IPS-11a (cell line): ENCODE measurements around the gene TMEM158.

ENCODE experiments used
- H3K4me3 ChIP-seq: one replicate; pipeline ENCODE4 v1.5.1; 2013; ENCODE audit warnings: low read depth, low read length, control low read depth

TMEM158 gene

GRCh38 chr3:45204136-45204535 is 22.0 kb downstream of the TMEM158 start:
- H3K4me3 ChIP-seq = no peak overlapping the region

DNA sequence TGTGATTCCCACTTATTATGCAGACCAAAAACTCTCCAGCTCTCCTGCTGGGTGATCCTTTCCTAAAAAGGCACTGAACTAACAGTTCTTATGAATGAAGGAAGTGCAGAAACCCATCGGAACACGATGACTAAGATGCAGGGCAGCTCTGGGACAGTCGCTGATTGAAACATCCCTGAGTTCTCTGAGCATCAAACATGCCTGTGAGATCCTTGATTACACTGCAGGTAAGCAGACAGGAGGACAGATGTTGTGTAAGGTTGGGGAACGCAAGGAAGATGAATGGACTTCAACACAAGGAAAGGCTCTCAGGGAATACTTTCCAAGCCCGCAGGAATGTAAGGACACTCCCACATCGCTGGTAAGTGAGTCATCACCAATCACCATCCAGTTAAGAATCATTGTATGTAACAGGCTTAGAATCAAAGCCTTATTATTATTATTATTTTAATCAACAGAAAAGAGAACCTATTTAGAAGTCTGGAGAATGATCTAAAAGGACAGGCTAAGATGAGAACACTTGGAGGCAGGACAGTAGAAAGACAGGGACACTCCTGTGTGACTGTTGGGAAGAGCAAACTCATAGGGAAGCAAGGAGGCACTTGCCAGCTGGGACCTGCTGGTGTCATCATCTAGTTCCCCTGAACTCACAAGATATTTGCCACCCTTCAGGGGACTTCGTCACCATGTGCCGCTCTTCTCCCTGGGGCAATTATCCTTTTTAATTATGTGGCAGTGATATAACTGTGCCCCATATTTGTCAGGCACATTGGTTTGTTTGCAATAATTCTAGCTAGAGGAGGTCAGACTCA is 26.0 kb downstream of the TMEM158 start:
- no peak overlapping the region for H3K4me3 ChIP-seq

GRCh38 chr3:45198264-45199260 is 27.5 kb downstream of the TMEM158 start:
- no peak overlapping the region for H3K4me3 ChIP-seq

- no peak overlapping the region for H3K4me3 ChIP-seq
Observed at GRCh38 chr3:45194791-45195190, 31.3 kb downstream of the TMEM158 start.

DNA sequence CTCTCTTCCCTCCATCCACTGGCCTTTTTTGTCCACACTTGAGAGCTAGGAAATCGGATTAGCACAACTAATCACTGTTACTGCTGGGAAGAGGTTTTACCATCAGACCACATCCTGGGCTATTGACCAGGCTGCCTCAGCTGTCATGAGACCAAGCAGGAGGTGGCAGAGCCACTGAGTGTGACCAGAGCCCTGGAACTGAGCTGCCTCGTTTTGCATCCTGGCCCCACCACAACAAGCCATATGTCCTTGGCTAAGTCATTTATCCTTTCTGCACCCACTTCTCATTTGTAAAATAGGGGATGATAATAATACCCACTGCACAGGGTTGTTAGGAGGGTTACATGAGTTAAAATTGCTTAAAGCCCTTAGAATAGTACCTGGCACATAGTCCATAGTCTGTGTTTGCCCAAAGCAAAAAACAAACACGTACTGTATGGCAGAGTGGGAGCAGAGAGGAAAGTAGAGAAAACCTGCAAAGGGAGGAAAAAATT is 34.1 kb downstream of the TMEM158 start:
- no peak overlapping the region for H3K4me3 ChIP-seq

GRCh38 chr3:45191424-45191823 is 34.7 kb downstream of the TMEM158 start:
- no peak overlapping the region for H3K4me3 ChIP-seq

DNA sequence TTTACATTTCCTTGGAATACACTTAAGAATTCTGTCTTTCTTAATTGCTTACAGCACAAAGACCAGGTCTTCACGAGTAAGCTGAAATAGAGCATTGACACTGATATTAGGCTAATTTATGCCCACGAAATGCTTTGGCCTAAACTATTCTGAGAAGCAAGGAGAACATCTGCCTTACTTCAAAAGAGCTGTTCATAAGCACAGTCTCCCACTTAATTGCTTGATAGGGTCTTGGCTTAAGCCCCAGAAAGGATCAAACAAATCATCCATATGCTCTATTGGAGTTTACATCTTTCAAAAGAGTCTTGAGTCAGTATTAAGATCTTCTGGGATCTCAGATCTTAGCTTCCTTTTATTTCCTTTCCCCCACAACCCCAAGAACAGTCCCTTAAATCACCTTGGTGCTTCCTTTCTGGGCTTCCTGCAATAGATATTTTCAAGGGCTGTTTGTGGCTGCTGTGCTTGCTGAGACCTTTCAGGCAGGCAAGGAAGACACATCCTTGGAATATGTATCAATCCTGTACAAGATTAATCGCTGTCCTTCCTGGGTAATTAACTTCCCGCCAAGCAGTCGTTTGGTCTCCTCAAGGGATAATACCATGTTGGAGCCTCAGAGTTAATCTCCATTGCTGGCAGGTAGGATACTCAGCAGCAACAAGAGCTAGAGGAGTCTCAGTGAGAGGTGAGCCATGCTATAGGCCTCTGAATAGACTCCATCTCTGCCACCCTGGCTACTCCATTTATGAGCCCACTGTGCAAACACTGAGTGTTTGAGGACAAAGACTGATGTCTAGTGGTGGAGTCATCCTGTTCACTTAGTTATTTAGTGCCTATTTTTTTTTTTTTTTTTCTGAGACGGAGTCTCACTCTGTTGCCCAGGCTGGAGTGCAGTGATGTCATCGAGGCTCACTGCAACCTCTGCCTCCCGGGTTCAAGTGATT is 37.1 kb downstream of the TMEM158 start:
- no peak overlapping the region for H3K4me3 ChIP-seq

DNA sequence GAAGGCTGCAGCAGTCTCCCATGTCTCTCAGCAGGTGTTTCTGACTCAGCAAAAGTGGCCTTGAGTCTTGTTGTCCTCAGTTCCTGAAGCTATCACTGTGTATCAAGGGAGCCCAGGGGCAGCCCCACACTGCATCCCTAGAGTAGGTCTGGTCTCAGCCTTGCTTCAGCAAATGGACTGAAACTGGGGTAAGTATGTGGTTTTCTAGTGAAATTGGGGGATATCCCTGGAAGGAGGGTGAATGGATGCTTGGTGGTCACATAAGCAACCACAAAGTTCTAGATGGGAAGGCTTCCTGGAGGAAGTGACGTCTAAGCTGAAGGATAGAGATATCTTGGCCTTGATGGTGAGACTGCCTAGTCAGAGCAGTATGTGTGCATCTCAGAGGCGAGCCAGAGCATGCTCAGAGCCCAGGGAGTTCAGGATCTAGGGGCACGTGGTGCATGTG is 38.4 kb downstream of the TMEM158 start:
- H3K4me3 ChIP-seq = no peak overlapping the region

DNA sequence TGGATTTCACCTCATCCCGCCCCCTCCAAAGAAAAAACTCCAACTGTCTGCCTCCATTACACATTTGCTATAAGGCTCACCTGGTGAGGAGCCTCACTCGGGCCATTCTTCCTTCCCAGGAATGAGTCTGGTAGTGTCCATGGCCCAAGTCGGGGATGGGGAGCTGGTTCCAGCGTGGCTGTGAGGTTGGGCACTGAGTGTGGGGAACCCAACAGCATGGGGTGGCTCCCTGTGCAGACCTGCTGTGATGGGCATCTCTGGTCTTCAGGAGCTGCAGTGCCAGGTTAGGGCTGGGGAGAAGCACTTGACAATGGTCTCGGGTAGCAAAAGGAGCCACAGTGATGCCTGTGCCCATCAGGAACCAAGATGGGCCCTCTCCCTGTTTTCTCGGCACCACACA is 39.2 kb downstream of the TMEM158 start:
- H3K4me3 ChIP-seq = no peak overlapping the region

DNA sequence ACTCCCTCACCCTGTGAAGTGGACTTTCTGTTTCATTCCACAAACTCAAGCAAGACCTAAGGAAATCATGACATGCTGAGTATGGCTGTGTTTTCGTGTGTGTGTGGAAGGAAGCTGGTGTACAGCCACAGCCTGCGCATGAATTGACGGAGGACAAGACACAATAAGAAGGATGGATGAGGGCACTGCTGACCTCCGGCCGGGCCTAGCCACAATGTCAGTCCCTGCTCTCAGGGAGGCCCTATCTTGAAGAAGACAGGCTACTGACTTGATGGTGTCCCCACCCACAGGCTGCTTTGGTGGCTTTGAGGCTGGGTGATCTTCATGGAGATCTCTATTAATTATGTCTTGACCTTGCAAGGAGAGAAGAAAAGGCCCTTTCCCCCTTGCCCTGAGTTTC is 40.6 kb downstream of the TMEM158 start:
- H3K4me3 ChIP-seq = no peak overlapping the region

DNA sequence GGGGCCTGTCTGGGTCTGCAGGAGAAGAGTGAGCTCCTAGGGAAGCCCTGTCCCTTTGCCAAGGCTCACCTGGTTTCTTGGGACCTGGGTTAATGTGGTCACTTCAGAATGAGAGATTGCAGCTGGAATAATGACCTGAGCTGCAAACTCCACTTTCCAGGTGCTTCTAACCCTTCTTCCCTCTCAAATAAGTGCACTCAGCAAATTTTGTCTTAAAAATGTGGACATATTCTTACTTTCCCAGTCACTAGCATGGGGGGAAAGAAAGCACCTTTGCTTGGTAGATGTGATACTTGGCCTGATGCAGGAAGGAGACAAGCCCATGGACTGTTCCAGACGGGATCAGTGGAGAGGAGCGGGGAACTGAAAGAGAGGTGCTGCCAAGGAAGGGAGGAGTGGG is 41.0 kb downstream of the TMEM158 start:
- H3K4me3 ChIP-seq = no peak overlapping the region

DNA sequence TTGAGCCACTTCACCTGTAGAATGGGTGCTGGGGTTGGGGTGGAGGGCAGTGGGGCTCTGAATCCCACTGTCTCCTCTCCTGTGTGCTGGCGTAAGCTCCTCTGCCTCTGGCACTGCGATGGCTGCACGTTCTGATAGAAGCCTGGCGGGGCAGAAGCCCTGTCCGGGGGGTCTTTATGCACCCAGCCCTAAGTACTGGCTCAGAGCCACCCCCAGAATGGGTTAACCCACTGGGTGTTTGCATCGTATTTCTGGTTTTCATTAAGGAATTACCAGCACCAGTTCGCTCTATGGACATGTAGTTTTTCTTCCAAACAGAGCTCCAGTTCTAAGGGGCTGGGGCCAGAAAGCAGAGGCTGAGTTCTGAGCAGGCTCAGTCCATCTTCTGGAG is 42.2 kb downstream of the TMEM158 start:
- H3K4me3 ChIP-seq = no peak overlapping the region

DNA sequence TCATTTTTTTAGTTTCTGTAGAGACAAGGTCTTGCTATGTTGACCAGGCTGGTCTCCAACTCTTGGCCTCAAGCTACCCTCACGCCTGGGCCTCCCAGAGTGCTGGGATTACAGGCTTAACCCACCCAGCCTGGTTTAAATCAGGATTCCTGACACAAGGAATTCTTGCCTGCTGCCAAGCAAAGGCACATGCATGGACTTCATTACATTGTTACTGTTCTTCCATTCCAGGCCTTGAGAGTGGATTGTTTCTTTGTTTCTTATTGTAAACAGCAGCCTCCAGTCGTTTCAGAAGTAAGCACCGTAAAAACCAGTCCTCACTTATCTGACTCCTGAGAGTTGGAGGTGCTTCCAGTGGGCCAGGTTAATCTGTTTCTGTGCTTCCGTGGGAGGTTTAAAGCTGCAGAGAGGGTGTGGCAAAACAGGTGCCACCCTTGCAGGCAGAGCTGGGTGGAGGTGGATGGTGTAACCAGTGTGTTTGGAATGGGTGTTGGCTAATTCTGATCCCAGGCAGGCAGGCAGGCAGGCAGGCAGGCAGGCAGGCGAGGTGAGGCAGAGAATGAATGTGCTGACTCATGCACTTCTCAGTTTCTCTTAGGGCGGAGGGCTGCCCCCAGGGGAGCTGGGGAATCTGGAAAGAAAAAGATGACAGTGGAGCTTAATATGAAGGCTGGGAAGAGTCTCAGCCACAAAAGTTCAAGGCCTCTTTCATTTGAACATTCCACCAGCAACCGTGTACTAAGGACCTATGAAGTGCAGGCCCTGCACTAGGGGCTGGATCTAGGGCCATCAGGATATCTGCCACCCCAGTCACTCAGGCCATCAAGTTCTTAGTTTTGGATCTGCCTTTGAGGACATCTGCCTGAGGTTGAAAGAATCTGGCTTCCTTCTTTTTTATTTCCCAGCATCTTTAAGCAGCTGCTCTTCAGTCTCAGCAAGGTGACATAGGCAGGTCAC is 42.9 kb downstream of the TMEM158 start:
- H3K4me3 ChIP-seq = no peak overlapping the region

DNA sequence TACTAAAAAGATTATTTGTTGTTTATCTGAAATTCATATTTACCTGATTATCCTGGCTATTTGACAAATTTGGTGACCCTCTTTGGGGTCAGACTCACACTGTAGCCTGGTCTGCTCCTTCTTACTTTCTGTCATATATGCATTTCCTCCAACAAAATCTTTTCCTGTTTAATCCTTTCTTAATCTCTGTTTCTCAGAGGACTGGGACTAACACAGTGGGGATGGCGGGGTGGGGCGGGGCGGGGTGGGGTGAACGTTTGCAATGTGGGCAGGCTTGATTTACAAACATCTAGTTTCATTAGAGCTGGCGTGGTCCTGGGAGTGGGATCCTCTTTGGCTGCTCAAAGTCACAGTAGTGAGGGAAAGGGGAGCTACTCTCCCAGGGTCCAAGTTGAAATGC is 44.6 kb downstream of the TMEM158 start:
- H3K4me3 ChIP-seq = no peak overlapping the region

DNA sequence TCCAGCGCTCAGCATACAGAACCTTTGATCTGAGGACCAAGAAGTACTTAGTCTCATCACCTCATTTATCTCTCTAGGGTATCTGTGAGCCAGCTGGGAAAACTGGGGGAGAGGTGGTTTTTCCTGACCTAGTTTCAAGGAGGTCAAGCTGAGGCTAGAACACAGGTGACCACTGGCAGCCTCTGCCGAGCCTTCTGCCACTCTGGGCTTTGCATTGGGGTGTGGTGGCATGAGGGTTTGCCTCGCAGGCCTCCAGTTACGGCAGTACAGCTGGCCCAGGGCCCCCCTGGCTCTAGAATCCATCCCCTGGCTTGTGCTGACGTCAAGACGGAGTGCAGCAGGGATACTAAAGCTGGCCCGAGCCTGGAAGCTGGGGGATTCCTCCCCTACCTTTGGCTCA is 45.2 kb downstream of the TMEM158 start:
- no peak overlapping the region for H3K4me3 ChIP-seq

DNA sequence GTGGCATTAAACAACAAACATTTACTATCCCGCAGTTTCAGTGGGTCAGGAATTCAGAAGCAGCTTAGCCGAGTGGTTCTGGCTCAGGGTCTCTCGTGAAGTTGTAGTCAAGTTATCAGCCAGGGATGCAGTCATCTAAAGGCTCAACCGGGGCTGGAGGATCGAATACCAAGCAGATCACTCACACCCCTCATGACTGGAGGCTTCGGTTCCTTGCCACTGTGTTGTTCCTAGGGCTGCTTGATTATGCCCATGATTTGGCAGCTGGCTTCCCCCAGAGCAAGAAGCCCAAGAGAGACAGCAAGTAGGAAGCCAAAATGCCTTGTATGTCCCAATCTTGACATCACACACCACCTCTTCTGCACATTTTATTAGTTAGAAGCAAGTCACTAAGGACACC is 46.0 kb downstream of the TMEM158 start:
- H3K4me3 ChIP-seq = no peak overlapping the region

- H3K4me3 ChIP-seq = no peak overlapping the region
Observed at GRCh38 chr3:45179163-45179562, 46.9 kb downstream of the TMEM158 start.

DNA sequence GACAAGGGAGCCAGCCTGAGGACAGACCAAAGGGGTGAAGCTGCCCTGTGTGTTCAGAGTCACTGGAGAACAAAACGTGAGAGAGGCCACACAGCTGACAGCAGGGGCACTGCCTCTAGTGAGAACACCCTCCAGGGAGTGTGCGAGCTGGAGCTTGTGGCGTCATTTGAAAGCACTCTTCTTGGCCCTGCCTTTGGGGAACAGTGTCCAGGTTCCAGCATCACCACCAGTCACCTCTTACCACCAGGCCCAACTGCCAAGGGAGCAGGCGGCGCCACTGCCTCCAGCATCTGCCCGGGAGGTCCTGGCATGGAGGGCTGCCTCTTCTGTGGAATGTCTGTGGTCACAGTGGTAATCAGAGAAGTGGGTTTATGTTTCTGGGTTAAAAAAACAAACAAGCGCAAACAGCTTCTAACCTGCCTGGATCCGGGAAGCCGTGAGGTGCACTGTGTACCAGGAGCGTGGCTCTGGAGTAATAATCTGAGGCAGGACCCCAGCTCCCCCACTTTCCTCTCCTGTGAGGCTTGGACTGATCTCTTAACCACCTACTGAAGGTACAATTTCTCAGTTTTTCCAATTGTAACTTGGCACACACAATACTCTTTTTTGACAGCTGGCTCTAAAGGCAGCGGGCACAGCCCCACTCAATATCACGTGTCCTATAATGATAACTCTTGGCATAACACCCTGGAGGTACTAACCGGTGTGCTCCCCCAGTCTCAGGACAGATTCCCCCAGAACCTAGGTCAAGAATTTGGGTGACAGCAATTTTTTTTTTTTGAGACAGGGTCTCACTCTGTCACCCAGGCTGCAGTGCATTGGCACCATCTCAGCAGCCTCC is 47.7 kb downstream of the TMEM158 start:
- H3K4me3 ChIP-seq = no peak overlapping the region

- no peak overlapping the region for H3K4me3 ChIP-seq
Observed at GRCh38 chr3:45176912-45177311, 49.2 kb downstream of the TMEM158 start.
